ENCODE measurements around the gene ITGB2. TPM values are rescaled to one million over a fixed set of nuclear protein-coding genes. Genes with fewer than 3 reads are reported as not detected.

The ITGB2 gene
- total RNA-seq, 1 donor from 2014 or later, result 0.74 TPM

- H3K9me3 Mint-ChIP-seq, result no peaks in the 10 kb centered on the region
- no peak for DNase-seq (ENCODE audit: low spot score in 2 of 2, unreplicated experiment in 2 of 2)
- peaks cover 3% of the 10 kb centered on the region for H3K4me1 Mint-ChIP-seq
- H3K27me3 Mint-ChIP-seq (ENCODE audit: low read depth), result peaks cover 15% of the 10 kb centered on the region
- no peak overlapping the region for H3K4me3 Mint-ChIP-seq
- no peak for TF ChIP-seq CTCF (IDR thresholded peaks at IDR 0.05; ENCODE audit: unreplicated experiment)
- no peak overlapping the region for H3K27ac Mint-ChIP-seq
- H3K36me3 Mint-ChIP-seq, result no peaks in the 10 kb centered on the region
These were observed 24.0 kb downstream of the ITGB2 start for GRCh38 chr21:44896561-44897286.

GRCh38 chr21:44895859-44896258 is 24.8 kb downstream of the ITGB2 start:
- TF ChIP-seq CTCF (IDR thresholded peaks at IDR 0.05; ENCODE audit: unreplicated experiment), result no peak
- no peaks in the 10 kb centered on the region for H3K9me3 Mint-ChIP-seq
- no peak for DNase-seq (ENCODE audit: low spot score in 2 of 2, unreplicated experiment in 2 of 2)
- peaks cover 15% of the 10 kb centered on the region for H3K27me3 Mint-ChIP-seq (ENCODE audit: low read depth)
- H3K36me3 Mint-ChIP-seq, result no peaks in the 10 kb centered on the region
- H3K4me1 Mint-ChIP-seq, result peaks cover 3% of the 10 kb centered on the region
- H3K27ac Mint-ChIP-seq, result no peak overlapping the region
- H3K4me3 Mint-ChIP-seq, result no peak overlapping the region

- Mint-ChIP-seq H3K4me3 (no peak overlapping the region), H3K36me3 (no peaks in the 10 kb centered on the region), H3K27ac (no peak overlapping the region), H3K27me3 (ENCODE audit: low read depth) (peaks cover 15% of the 10 kb centered on the region), H3K4me1 (peaks cover 3% of the 10 kb centered on the region), H3K9me3 (no peaks in the 10 kb centered on the region)
- DNase-seq (ENCODE audit: low spot score in 2 of 2, unreplicated experiment in 2 of 2), result no peak
- no peak for TF ChIP-seq CTCF (IDR thresholded peaks at IDR 0.05; ENCODE audit: unreplicated experiment)
These were observed 25.9 kb downstream of the ITGB2 start for GRCh38 chr21:44894687-44895302.

GRCh38 chr21:44893948-44894656 is 26.6 kb downstream of the ITGB2 start:
- DNase-seq (ENCODE audit: low spot score in 2 of 2, unreplicated experiment in 2 of 2), result no peak
- Mint-ChIP-seq H3K4me1 (peaks cover 3% of the 10 kb centered on the region), H3K4me3 (no peak overlapping the region), H3K27me3 (ENCODE audit: low read depth) (peaks cover 15% of the 10 kb centered on the region), H3K9me3 (no peaks in the 10 kb centered on the region), H3K27ac (no peak overlapping the region), H3K36me3 (no peaks in the 10 kb centered on the region)
- TF ChIP-seq CTCF (IDR thresholded peaks at IDR 0.05; ENCODE audit: unreplicated experiment), result no peak

- Mint-ChIP-seq H3K27me3 (ENCODE audit: low read depth) (peaks cover 11% of the 10 kb centered on the region), H3K9me3 (no peaks in the 10 kb centered on the region), H3K27ac (no peak overlapping the region), H3K36me3 (no peaks in the 10 kb centered on the region), H3K4me1 (no peaks in the 10 kb centered on the region), H3K4me3 (no peak overlapping the region)
- TF ChIP-seq CTCF (IDR thresholded peaks at IDR 0.05; ENCODE audit: unreplicated experiment), result no peak
- DNase-seq (ENCODE audit: low spot score in 2 of 2, unreplicated experiment in 2 of 2), result no peak
These were observed 27.5 kb downstream of the ITGB2 start for GRCh38 chr21:44893278-44893556.
